PC-9 (cell line): ENCODE measurements around the gene ART1. TPM values are rescaled to one million over a fixed set of nuclear protein-coding genes. Genes with fewer than 3 reads are reported as not detected.

Source experiments
- BruUV-seq: library from RNA; stranded (reverse); fragments of 400-500 nt; replicated peaks from 2 replicates; lab custom pipeline; 2021; lab: Mats Ljungman, UMichigan
- CTCF ChIA-PET: fragments of 300-600 bp; sonication (Branson Sonifier 250); formaldehyde crosslinking; loops from one replicate; lab custom pipeline; 2022; ENCODE audit warnings: antibody characterized with exemption; lab: Charles Lee
- POLR2A ChIA-PET: fragments of 300-600 bp; sonication (Branson Sonifier 250); formaldehyde crosslinking; loops from one replicate; lab custom pipeline; 2022; ENCODE audit warnings: antibody characterized with exemption; ENCODE audit not compliant: unreplicated experiment; lab: Charles Lee
- DNase-seq, 2 experiments: peaks; one replicate each; pipeline versions ENCODE4 v3.0.0 to v3.0.0-alpha.2; 2015 to 2022; ENCODE audit warnings: mixed read lengths in 1 of 2
- H2AFZ ChIP-seq: fragments of 200-600 bp; sonication (generic); 2 replicates; pipeline ENCODE4 v1.8.1; 2017; ENCODE audit warnings: antibody characterized with exemption
- H3F3A ChIP-seq: fragments of 200-600 bp; sonication (generic); 2 replicates; pipeline ENCODE4 v1.8.1; 2017; ENCODE audit warnings: antibody characterized with exemption, mild to moderate bottlenecking, low read depth; ENCODE audit not compliant: insufficient read depth
- H3K27ac ChIP-seq: fragments of 200-600 bp; sonication (generic); 2 replicates; pipeline ENCODE4 v1.6.1; 2016; ENCODE audit warnings: mixed run types
- H3K27me3 ChIP-seq: fragments of 200-600 bp; sonication (generic); 2 replicates; pipeline ENCODE4 v1.6.1; 2016; ENCODE audit warnings: low read depth, mixed run types; ENCODE audit not compliant: insufficient read depth
- H3K36me3 ChIP-seq: fragments of 200-600 bp; sonication (generic); 2 replicates; pipeline ENCODE4 v1.6.1; 2016; ENCODE audit warnings: low read depth, mixed run types
- H3K4me1 ChIP-seq: fragments of 200-600 bp; sonication (generic); replicated peaks from 2 replicates; pipeline ENCODE4 v1.6.1; 2016; ENCODE audit warnings: mixed run types; ENCODE audit not compliant: insufficient read depth
- H3K4me2 ChIP-seq: fragments of 200-600 bp; sonication (generic); 2 replicates; pipeline ENCODE4 v1.6.1; 2017; ENCODE audit warnings: mixed run types
- H3K4me3 ChIP-seq: fragments of 200-600 bp; sonication (generic); 2 replicates; pipeline ENCODE4 v1.6.1; 2016; ENCODE audit warnings: mixed run types
- H3K79me2 ChIP-seq: fragments of 200-600 bp; sonication (generic); 2 replicates; pipeline ENCODE4 v1.6.1; 2017; ENCODE audit warnings: low read depth, mixed run types
- H3K9me2 ChIP-seq: fragments of 200-600 bp; sonication (generic); 2 replicates; pipeline ENCODE4 v1.8.1; 2017; ENCODE audit warnings: mild to moderate bottlenecking; ENCODE audit not compliant: insufficient read depth
- H3K9me3 ChIP-seq: fragments of 200-600 bp; sonication (generic); 2 replicates; pipeline ENCODE4 v1.8.1; 2016; ENCODE audit warnings: low read depth; ENCODE audit not compliant: insufficient read depth
- H4K20me1 ChIP-seq: fragments of 200-600 bp; sonication (generic); 2 replicates; pipeline ENCODE4 v1.8.1; 2017; ENCODE audit not compliant: insufficient read depth
- CTCF ChIP-seq: fragments of 200-600 bp; sonication (generic); conservative IDR thresholded peaks from 2 replicates; pipeline ENCODE4 v1.6.1; 2017; ENCODE audit warnings: mixed run types, antibody characterized with exemption, mild to moderate bottlenecking, moderate library complexity
- EZH2 ChIP-seq: fragments of 200-600 bp; sonication (generic); IDR thresholded peaks from 2 replicates; pipeline ENCODE4 v1.8.0; 2017; ENCODE audit warnings: antibody characterized with exemption, low read depth
- intact Hi-C: fragments of 100-400 bp; cut with micrococcal nuclease; formaldehyde crosslinking; loops from one replicate; pipeline ENCODE4 v1.10.0; 2022; ENCODE audit not compliant: unreplicated experiment
- total RNA-seq: library from RNA; stranded (reverse); gene quantifications from 2 replicates; pipeline ENCODE4 v1.2.3, GENCODE V29; 2021

ART1 gene
- total RNA-seq, 1 experiment from 2014 or later: not detected

GRCh38 chr11:3664032-3664630 lies 19.2 kb downstream of the ART1 start:
- H4K20me1 ChIP-seq: no peaks in the 10 kb centered on the region
- no peaks in the 10 kb centered on the region for H3K4me1 ChIP-seq
- no TSS peak for BruUV-seq
- no peak overlapping the region for H3K4me3 ChIP-seq
- H2AFZ ChIP-seq: no peak overlapping the region
- POLR2A ChIA-PET: no interaction called here
- no peaks in the 10 kb centered on the region for H3K9me3 ChIP-seq
- H3F3A ChIP-seq: no peaks in the 10 kb centered on the region
- H3K9me2 ChIP-seq: no peaks in the 10 kb centered on the region
- CTCF ChIA-PET: no interaction called here
- no peaks in the 10 kb centered on the region for H3K27me3 ChIP-seq
- H3K36me3 ChIP-seq: no peaks in the 10 kb centered on the region
- no peak for DNase-seq
- H3K79me2 ChIP-seq: no peaks in the 10 kb centered on the region
- no peak overlapping the region for H3K27ac ChIP-seq
- no peak overlapping the region for H3K4me2 ChIP-seq
- no peak for TF ChIP-seq EZH2
- TF ChIP-seq CTCF: no peak
- intact Hi-C loops: no loop called here

- H3K4me2 ChIP-seq: no peak overlapping the region
- no peak overlapping the region for H2AFZ ChIP-seq
- no TSS peak for BruUV-seq
- no peaks in the 10 kb centered on the region for H3K9me2 ChIP-seq
- H3F3A ChIP-seq: no peaks in the 10 kb centered on the region
- H3K4me3 ChIP-seq: no peak overlapping the region
- no peaks in the 10 kb centered on the region for H3K36me3 ChIP-seq
- no peak overlapping the region for H3K27ac ChIP-seq
- no peaks in the 10 kb centered on the region for H3K4me1 ChIP-seq
- TF ChIP-seq CTCF (no peak), EZH2 (no peak)
- no peaks in the 10 kb centered on the region for H3K9me3 ChIP-seq
- H3K27me3 ChIP-seq: no peaks in the 10 kb centered on the region
- no peaks in the 10 kb centered on the region for H4K20me1 ChIP-seq
- no peak for DNase-seq
- intact Hi-C loops: no loop called here
- ChIA-PET POLR2A (no interaction called here), CTCF (no interaction called here)
- H3K79me2 ChIP-seq: no peaks in the 10 kb centered on the region
Measured at GRCh38 chr11:3665336-3666022, 20.6 kb downstream of the ART1 start.

- intact Hi-C loops: no loop called here
- Histone ChIP-seq H3K4me3 (no peak overlapping the region), H3K9me2 (no peaks in the 10 kb centered on the region), H3K27ac (no peak overlapping the region), H2AFZ (no peak overlapping the region), H3K4me2 (no peak overlapping the region), H3K9me3 (no peaks in the 10 kb centered on the region), H4K20me1 (no peaks in the 10 kb centered on the region), H3K79me2 (no peaks in the 10 kb centered on the region), H3K36me3 (no peaks in the 10 kb centered on the region), H3F3A (no peaks in the 10 kb centered on the region), H3K4me1 (no peaks in the 10 kb centered on the region), H3K27me3 (no peaks in the 10 kb centered on the region)
- DNase-seq: no peak
- POLR2A ChIA-PET: no interaction called here
- no peak for TF ChIP-seq CTCF
- no peak for TF ChIP-seq EZH2
- CTCF ChIA-PET: no interaction called here
- BruUV-seq: no TSS peak
Measured at GRCh38 chr11:3666023-3666530, 21.1 kb downstream of the ART1 start.
